ENCODE results near the gene CYB5RL.
"Not testable (repeated sequence)": the region's sequence is repeated elsewhere in the genome, so short reads cannot be mapped to it uniquely, and the experiment has no call there.

CYB5RL gene, protein sequence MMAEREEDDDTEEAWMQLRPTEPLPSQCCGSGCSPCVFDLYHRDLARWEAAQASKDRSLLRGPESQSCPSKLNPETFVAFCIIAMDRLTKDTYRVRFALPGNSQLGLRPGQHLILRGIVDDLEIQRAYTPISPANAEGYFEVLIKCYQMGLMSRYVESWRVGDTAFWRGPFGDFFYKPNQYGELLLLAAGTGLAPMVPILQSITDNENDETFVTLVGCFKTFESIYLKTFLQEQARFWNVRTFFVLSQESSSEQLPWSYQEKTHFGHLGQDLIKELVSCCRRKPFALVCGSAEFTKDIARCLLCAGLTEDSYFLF

DNA sequence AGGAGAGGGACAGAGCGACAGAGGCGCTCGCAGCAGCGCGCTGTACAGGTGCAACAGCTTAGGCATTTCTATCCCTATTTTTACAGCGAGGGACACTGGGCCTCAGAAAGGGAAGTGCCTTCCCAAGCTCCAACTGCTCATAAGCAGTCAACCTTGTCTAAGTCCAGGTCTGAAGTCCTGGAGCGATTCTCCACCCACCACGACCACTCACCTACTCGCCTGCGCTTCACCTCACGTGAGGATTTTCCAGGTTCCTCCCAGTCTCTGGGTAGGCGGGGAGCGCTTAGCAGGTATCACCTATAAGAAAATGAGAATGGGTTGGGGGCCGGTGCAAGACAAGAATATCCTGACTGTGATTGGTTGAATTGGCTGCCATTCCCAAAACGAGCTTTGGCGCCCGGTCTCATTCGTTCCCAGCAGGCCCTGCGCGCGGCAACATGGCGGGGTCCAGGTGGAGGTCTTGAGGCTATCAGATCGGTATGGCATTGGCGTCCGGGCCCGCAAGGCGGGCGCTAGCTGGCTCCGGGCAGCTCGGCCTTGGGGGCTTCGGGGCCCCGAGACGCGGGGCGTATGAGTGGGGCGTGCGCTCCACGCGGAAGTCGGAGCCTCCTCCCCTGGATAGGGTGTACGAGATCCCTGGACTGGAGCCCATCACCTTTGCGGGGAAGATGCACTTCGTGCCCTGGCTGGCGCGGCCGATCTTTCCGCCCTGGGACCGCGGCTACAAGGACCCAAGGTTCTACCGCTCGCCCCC is at the start of gene CYB5RL, which contains the start of gene MRPL37:
CYB5RL (minus strand) TSS at position 266 of the 754 bp plus-strand sequence. CDS start 4,414 bp downstream, outside the sequence.
MRPL37 (plus strand) TSS at position 403 of the 754 bp plus-strand sequence; CDS start at position 480, 77 bp downstream.
- peak; percentile 98 for DNase-seq (ENCODE audit: low spot score)

GRCh38 chr1:54248966-54249365 is 49.1 kb upstream of the CYB5RL start:
- DNase-seq (ENCODE audit: low spot score), result peak; percentile 63

DNA sequence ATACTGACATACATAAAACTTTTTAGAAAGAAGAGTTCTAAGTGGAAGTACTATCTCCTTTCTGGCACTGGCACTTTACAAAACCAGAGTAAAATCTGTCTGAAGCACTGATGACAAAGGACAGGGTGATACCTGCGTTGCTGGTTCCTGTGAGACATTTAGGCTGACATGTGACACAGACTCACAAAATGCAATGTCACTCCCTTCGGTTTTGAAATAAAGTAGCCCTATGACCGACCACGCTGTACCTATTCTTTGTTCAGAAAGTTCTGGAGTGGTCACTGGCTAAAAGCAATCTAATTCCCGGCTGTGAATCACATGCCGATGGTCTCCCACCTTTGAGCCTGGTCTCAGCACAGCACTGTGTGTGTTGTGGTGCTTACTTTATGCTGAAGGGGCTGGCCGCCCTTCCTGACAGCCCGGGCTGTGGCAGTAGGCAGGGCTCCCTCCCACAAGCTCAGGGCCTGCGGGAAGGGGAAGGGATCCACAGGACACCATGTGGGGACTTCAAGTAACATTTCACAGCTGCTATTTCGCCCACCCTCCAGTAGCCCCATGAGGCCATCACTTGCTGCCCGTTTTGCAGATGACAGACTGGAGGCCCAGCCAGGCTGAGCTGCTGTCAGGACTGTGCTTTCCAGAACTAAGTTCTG is 48.2 kb upstream of the CYB5RL start:
- no peak for DNase-seq (ENCODE audit: low spot score)

DNA sequence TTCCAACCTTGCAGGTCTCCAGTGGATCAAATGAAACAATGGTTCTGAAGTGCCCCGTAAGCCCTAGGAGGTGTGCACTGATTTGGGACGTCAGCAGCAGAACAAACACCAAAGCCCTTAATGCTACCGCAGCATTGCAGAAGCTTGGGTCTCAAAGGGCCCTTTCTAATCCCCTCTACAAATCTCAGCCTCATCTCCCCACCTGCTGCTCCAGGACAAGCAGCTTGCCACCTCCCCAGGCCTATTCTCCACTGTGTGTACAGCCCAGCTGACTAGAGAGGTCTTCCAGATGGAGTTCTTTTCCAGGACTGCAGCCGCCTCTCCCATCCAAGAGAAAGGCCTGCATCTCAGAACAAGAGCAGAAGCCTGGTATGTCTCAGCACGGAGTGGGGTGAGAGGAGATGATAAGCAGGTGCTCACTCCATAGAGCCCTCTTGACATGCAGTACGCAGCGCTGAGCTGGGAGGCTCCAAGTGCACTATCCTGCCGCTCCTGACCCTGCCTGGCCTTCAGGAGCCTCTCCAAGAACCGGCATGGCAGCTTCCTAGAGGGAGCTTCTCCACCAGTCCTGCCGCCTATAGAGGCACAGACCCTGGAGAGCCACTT is 46.4 kb upstream of the CYB5RL start:
- DNase-seq (ENCODE audit: low spot score), result no peak

- DNase-seq (ENCODE audit: low spot score), result peak; percentile 51
Observed at GRCh38 chr1:54245501-54245900, 45.7 kb upstream of the CYB5RL start.

DNA sequence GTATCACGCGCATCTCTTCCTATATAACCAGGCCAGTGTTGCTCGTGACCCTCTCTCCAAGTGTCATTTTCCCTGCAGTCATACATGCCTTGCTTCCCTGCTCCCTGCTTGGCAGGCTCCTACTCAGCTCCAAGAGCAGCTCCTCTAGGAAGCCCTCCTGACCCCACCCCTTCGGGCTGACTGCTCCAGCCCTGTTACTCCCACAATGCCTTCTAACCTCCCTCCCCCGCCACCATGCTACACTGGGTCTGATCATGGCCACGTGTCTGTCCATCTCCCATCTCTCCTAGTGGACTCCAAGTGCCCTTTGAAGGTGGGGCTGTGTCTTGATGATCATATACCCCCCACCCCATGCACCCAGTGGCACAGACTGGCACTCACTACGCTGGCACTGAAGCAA is 44.8 kb upstream of the CYB5RL start:
- no peak for DNase-seq (ENCODE audit: low spot score)

DNA sequence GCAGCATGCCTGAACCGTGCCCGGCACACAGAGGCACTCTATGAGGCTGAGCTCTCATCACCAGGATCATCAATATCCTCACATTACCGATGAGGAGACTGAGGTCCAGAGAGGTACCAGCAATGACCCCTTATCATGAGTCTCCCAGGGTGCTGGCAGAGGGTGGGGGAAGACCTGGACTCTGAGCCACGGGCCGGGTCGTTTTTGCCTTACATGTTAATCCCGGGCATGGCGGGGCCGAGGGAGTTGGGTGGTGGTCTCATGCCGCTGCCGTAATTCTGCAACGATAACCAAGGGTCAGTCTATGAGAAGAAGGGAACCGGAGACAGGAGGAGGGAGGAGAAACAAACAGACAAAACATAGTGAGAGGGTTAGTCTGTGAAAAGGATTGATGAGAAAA is 43.2 kb upstream of the CYB5RL start:
- no peak for DNase-seq (ENCODE audit: low spot score)

DNA sequence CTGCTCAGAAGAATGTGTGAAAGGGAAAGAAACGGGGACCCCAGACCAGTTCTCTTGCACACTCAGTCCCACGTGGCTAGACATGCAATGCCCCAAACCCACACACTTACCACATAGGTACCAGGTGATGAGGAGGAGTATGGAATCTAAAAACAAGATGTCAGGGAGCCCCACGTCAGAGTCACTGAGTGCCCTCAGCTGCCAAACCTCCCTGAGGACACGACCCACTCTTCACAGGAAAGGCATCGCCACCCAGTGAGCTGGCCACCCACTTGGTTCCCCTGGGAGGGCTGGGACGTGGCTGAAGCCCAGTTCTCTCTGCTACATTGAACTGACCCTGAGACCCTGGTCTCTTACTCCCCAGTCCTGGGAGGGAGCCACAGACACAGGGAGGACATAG is 41.5 kb upstream of the CYB5RL start:
- no peak for DNase-seq (ENCODE audit: low spot score)

DNA sequence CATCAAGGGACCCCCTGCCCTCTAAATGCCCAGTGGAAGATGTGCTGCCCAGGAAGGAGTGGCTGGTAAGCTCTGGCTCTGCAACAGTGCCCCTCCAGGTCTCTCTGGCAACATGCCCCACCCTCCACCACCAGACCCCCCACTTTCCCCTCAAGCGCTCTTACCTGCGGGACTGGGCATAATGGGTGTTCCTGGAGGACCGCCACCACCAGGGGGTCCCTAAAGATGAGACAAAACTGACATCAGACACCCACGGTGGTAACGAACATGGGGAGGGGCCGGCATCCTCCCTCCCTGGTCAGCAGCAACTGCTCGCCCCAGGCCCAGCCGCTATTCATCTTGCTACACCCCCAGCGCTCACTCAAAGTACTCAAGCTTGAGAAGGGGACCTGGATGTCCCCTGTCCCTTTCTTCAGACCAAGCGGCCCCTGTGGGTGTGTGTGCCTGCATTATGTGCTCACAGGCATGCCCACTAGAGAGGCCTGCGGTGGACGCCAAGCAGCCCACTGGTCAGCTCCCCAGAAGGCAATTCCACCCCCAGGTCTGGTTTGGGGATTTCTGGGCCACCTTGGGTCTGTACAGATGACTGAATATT is 41.0 kb upstream of the CYB5RL start:
- no peak for DNase-seq (ENCODE audit: low spot score)

GRCh38 chr1:54239631-54240031 is 39.8 kb upstream of the CYB5RL start:
- no peak for DNase-seq (ENCODE audit: low spot score)

DNA sequence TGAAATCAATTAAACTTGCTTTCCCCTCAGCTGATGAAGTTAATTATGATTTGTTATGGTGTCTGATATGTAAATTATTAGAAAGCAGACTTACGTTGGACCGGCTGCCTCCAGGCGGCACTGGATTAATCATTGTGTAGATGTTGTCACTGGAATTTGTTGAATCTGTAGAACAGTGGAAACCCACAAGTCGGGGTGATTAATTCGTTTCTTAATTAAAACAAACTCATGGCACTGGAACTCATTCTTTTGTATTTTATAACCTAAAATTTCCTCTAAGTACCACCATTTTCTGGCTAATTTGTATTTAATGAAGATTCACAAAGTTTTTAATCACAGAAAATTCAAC is 39.2 kb upstream of the CYB5RL start:
- DNase-seq (ENCODE audit: low spot score), result no peak

- no peak for DNase-seq (ENCODE audit: low spot score)
Observed at GRCh38 chr1:54238353-54239034, 38.7 kb upstream of the CYB5RL start.

- no peak for DNase-seq (ENCODE audit: low spot score)
Observed at GRCh38 chr1:54237586-54237985, 37.8 kb upstream of the CYB5RL start.

- DNase-seq (ENCODE audit: low spot score), result no peak
Observed at GRCh38 chr1:54234284-54234683, 34.5 kb upstream of the CYB5RL start.

GRCh38 chr1:54233196-54233595 is 33.4 kb upstream of the CYB5RL start:
- DNase-seq (ENCODE audit: low spot score), result not testable (repeated sequence)

DNA sequence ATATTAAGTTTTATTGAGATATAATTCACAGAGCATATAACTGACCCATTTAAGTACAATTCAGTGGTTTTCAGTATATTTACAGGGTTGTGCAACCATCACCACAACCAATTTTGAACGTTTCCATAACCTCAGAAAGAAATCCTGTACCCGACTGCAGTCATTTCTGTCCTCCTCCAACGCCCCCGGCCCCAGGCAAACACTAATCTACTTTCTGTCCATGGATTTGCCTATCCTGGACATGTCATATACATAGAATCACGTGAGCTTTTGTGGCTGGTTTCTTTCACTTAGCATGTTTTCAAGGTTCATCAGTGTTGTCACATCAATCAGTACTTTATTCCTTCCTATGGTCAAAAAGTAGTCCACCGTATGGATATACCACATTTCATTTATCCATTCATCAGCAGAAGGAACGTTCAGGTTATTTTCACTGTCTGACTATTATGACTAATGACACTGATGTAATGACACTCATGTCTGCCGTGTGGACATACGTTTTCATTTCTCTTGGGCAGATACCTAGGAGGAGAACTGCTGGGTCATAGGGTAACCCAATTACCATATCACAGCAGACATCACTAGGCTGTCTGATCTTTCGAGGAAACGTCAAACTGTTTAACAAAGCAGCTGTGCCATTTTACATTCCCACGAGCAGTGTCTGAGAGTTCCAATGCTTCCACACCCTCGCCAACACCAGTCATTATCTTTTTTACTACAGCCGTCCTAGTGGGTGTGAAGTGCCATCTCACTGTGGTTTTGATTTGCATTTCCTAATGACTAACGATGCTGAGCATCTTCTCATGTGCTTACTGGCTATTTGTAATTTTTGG is 30.9 kb upstream of the CYB5RL start:
- DNase-seq (ENCODE audit: low spot score), result no peak

DNA sequence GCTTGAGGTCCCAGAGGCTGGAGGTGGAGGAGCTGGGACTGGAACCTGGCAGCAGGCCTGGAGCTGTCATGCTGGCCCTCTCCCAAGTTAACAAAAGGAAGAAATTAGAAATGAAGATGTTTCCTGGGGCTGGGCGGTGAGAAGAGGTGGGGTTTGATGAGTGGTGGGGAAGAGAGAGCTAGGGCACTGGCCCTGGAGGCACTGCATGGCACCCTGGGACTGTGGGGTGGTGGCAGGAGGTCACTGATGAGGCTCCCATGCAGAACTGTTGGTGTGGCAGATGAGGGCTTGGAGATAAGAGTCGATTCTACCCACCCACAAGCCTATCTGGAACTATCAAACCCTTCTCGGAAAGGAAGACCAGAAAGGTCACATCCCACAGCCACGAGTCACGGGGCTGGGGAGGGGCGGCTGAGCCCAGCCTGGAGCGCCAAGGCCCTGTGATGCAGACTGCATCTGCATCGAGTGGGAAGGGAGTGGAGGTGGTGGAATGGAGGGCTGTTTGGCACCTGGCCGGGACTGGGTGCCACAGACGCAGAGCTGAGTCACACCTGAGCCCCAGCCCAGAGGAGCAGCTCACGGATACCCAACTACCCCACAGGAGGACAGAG is 29.6 kb upstream of the CYB5RL start:
- DNase-seq (ENCODE audit: low spot score), result peak; percentile 67

DNA sequence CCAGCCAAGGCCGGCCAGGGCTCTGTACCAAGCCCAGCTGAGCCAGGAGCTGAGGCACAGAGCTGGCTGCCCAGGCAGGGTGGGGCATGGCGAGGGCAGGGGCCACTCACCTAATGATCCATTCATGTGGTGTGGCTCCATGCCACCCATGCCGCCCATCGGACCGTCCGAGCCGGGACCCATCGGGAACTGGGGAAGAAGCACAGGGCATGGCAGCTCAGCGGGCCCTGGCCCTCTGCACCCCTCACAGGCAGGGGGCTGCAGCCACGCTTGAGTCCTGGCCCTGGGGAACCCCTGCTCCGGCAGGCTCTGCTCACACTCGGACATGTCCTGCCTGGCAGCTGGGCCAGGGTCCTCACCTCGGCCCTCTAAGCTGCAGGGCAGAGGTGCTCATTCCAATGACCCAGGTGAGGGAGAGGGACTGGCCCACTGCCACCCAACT is 28.8 kb upstream of the CYB5RL start:
- DNase-seq (ENCODE audit: low spot score), result no peak

DNA sequence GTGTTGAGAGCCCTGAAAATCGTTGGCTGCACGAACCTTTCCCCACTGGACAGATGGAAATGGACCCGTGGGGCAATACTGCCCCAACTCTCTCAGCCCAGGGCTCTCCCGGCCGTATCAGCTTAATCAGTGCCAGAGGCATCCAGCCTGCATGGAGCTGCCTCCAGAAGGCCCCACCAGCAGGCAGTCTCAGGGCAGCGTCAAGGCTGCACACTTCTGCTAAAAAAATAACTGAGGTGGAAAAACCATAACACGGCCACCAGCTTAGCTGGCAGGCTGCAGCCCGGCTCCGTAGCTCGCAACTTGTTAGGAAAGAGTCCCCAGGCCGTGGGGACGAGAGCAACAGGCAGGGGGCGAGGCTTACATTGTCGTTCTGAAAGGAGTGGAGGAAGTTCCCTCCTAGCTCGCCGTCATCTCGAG is 28.1 kb upstream of the CYB5RL start:
- DNase-seq (ENCODE audit: low spot score), result no peak

- DNase-seq (ENCODE audit: low spot score), result peak; percentile 77
Observed at GRCh38 chr1:54227091-54227602, 27.3 kb upstream of the CYB5RL start.

All from GM03348 (cell line).